ENCODE measurements around the gene GID8.

The GID8 gene

DNA sequence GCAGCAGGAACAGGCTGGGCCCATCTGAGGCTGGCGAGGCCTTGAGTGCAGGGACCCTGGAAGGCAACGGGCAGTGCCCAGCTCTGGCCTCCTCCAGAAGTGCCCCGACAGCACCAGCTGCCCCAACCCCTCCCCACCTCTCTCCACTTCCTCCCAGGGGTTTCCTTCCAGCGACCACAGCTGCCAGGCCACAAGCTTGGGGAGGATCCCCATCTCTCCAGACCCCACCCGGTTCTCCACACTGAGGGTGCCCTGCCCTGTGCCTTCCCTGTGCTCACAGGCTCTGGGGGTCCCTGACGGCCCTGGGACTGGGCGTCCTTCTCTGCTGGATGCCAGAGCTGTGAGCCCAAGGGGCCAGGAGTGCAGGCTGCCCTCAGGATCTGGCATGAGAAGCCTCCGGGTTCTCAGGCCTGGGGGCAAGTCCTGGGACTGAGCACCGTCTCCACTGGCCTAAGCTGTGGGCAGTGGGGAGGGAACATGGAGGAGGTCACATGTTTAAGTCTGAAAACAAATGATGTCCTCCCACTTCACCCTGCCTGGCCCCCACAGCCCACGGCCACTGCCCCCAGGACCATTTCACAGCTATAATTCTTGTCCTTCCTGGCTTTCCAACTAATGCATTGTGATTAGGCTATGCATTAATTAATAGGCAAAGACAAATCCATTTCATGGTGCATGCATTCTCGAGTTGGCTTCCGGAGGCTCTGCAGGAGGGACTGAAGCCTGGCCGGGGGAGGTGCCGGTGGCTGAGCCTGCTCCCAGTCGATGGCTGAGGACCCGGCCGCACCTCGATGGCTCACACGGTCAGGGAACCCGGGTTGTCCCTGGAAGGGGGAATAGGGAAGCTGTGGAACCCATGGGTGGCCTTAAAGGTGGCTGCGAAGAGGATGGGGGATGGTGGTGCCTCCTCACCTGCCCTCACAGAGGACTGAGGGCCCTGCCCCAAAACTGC lies 44.5 kb downstream of the GID8 start:
- TF ChIP-seq, protein P1, sequence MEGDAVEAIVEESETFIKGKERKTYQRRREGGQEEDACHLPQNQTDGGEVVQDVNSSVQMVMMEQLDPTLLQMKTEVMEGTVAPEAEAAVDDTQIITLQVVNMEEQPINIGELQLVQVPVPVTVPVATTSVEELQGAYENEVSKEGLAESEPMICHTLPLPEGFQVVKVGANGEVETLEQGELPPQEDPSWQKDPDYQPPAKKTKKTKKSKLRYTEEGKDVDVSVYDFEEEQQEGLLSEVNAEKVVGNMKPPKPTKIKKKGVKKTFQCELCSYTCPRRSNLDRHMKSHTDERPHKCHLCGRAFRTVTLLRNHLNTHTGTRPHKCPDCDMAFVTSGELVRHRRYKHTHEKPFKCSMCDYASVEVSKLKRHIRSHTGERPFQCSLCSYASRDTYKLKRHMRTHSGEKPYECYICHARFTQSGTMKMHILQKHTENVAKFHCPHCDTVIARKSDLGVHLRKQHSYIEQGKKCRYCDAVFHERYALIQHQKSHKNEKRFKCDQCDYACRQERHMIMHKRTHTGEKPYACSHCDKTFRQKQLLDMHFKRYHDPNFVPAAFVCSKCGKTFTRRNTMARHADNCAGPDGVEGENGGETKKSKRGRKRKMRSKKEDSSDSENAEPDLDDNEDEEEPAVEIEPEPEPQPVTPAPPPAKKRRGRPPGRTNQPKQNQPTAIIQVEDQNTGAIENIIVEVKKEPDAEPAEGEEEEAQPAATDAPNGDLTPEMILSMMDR (IDR thresholded peaks at IDR 0.05; ENCODE audit: borderline replicate concordance, insufficient read depth, low read depth, low read length) = no peak

DNA sequence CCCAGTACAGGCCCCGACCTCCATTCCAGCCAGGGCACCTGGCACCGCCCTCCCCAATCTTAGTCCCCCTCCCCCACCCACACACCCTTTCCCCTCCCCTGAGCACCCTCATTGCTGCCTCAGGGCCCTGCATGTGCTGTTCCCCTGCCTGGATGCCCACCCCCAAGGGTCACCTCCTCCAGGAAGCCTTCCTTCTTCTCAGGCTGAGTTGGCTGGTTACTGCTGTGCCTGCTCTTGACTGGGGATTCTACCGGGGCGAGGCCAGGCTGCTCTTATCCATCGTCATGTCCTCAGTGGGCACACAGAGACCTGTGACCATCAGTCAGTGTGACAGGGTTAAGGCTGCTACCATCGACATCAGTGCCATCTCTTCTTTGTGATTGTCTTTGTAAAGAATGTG lies 45.3 kb downstream of the GID8 start:
- TF ChIP-seq, protein P1 (IDR thresholded peaks at IDR 0.05; ENCODE audit: borderline replicate concordance, insufficient read depth, low read depth, low read length) = no peak
- H3K4me3 ChIP-seq (ENCODE audit: low read depth, low read length) = no peak overlapping the region

More for the DNA sequence above, 44.5 kb downstream of the GID8 start:
- H3K4me3 ChIP-seq (ENCODE audit: low read depth, low read length) = no peak overlapping the region

- TF ChIP-seq, protein P1 (IDR thresholded peaks at IDR 0.05; ENCODE audit: borderline replicate concordance, insufficient read depth, low read depth, low read length) = no peak
- H3K4me3 ChIP-seq (ENCODE audit: low read depth, low read length) = no peak overlapping the region
These were observed 46.9 kb downstream of the GID8 start for GRCh38 chr20:62984666-62985443.

- TF ChIP-seq, protein P1 (IDR thresholded peaks at IDR 0.05; ENCODE audit: borderline replicate concordance, insufficient read depth, low read depth, low read length) = no peak
These were observed 47.5 kb downstream of the GID8 start for GRCh38 chr20:62985444-62985778.

DNA sequence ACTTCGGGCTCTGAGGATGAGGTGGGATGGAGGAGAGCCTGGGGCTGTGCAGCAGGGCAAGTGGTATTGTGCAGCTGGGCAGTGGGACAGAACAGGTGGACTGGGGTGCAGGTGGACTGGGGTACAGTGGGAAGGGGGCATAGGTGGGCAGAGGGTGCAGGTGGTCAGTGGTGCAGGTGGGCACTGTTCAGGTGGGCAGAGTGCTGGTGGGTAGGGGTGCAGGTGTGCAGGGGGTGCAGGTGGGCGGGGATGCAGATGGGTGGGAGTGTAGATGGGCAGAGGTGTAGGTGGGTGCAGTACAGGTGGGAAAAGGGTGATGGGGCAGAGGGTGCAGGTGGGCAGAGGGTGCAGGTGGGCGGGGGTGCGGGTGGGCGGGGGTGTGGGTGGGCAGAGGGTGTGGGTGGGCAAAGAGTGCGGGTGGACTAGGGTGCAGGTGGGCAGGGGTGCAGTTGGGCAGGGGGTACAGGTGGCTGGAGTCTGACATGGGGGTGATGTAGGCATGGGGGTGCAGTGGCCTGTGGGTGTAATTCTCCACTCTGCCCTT lies 48.4 kb downstream of the GID8 start:
- TF ChIP-seq, protein P1 (IDR thresholded peaks at IDR 0.05; ENCODE audit: borderline replicate concordance, insufficient read depth, low read depth, low read length) = no peak

More at GRCh38 chr20:62985444-62985778, 47.5 kb downstream of the GID8 start:
- no peak overlapping the region for H3K4me3 ChIP-seq (ENCODE audit: low read depth, low read length)

GRCh38 chr20:62987114-62987513 lies 49.2 kb downstream of the GID8 start:
- TF ChIP-seq, protein P1 (IDR thresholded peaks at IDR 0.05; ENCODE audit: borderline replicate concordance, insufficient read depth, low read depth, low read length) = no peak
- no peak overlapping the region for H3K4me3 ChIP-seq (ENCODE audit: low read depth, low read length)

More for the DNA sequence above, 48.4 kb downstream of the GID8 start:
- H3K4me3 ChIP-seq (ENCODE audit: low read depth, low read length) = no peak overlapping the region

Data from GM12875 (cell line).